ENCODE data around the gene NUDC. TPM values are rescaled to one million over a fixed set of nuclear protein-coding genes. Genes with fewer than 3 reads are reported as not detected.

The NUDC gene
- total and polyA plus RNA-seq, 10 of the 15 experiments (the other 5 are each of a cell fraction or from before 2014, with no cell fraction given): 5.5 to 227 (median 67.4) TPM

GRCh38 chr1:26909951-26910342 is 11.6 kb upstream of the NUDC start (continued):
- TF ChIP-seq PKNOX1 (IDR thresholded peaks at IDR 0.05): no peak
- no peak for TF ChIP-seq TARDBP (IDR thresholded peaks at IDR 0.05; ENCODE audit: borderline replicate concordance)
- TF ChIP-seq HDGF (IDR thresholded peaks at IDR 0.05): no peak
- no peak for TF ChIP-seq CHD4 (IDR thresholded peaks at IDR 0.05)
- no peak for TF ChIP-seq SMC3 (IDR thresholded peaks at IDR 0.05; ENCODE audit: borderline replicate concordance, low read length)

GRCh38 chr1:26910343-26911160 is 11.0 kb upstream of the NUDC start:
- Histone ChIP-seq H3K27ac (ENCODE audit: control insufficient read depth, insufficient read depth) (no peak overlapping the region), H3K4me2 (ENCODE audit: control insufficient read depth, insufficient read depth) (no peak overlapping the region), H2AFZ (ENCODE audit: control insufficient read depth, low read depth, low read length) (no peak overlapping the region), H3K36me3 (ENCODE audit: control insufficient read depth in 2 of 2, insufficient read depth in 2 of 2, low read length in 1 of 2) (no peaks in the 10 kb centered on the region), H3K27me3 (replicated peaks in 1 of 2; ENCODE audit: control insufficient read depth in 2 of 2, insufficient read depth in 2 of 2, low read length in 1 of 2) (no peaks in the 10 kb centered on the region; a peak in 1 of 4 replicates), H4K20me1 (ENCODE audit: control insufficient read depth, insufficient read depth) (no peaks in the 10 kb centered on the region), H3K9ac (ENCODE audit: control insufficient read depth, insufficient read depth, low read length) (no peak overlapping the region), H3K9me3 (replicated peaks; ENCODE audit: control insufficient read depth, insufficient read depth, low read length) (no peaks in the 10 kb centered on the region), H3K4me3 (no peak overlapping the region), H3K4me1 (ENCODE audit: control insufficient read depth, insufficient read depth, low read length) (no peaks in the 10 kb centered on the region), H3K79me2 (ENCODE audit: control insufficient read depth, insufficient read depth, low read length) (no peaks in the 10 kb centered on the region)
- no TSS peak for BruUV-seq (replicated peaks)
- ChIA-PET POLR2A (no interaction called here), RAD21 (ENCODE audit: unreplicated experiment) (no interaction called here), SMC1A (ENCODE audit: uncharacterized antibody, unreplicated experiment) (interaction anchor here (1.2 kb wide), 1 partner anchor 11 kb away, joined by 3 read pairs; the partner anchor contains the start of gene NUDC), CTCF (no interaction called here)
- ATAC-seq: no peak
- no peak for FAIRE-seq
- in situ Hi-C loops (cut with MboI) (no loop called here), intact Hi-C loops (cut with micrococcal nuclease; ENCODE audit: unreplicated experiment) (no loop called here)
- 37% methylated on average over 4 of the region's 4 CpGs for WGBS (ENCODE audit: insufficient coverage, insufficient replicate concordance, low lambda C conversion rate, missing lambda C conversion rate)
- no peak for TF ChIP-seq STAT3 (IDR thresholded peaks at IDR 0.05; ENCODE audit: low read depth, low read length)
- TF ChIP-seq ASH2L (IDR thresholded peaks at IDR 0.05; ENCODE audit: borderline replicate concordance, low read depth): no peak
- no peak for DNase-seq (ENCODE audit: low read depth, low spot score)

Data from GM12878 (cell line).